GM18868 (cell line): ENCODE results near the gene FAM20C.

Experiments used
- ATAC-seq: cut with Tn5 transposase; IDR thresholded peaks from one replicate; pipeline ENCODE4 v1.9.1; 2021; ENCODE audit warnings: mild to moderate bottlenecking, moderate library complexity; ENCODE audit not compliant: unreplicated experiment

FAM20C gene

GRCh38 chr7:207418-208129 lies 15.2 kb downstream of the FAM20C start:
- no peak for ATAC-seq

GRCh38 chr7:208130-208673 lies 15.8 kb downstream of the FAM20C start:
- no peak for ATAC-seq

- no peak for ATAC-seq
Observed at GRCh38 chr7:208816-209215, 16.4 kb downstream of the FAM20C start.

GRCh38 chr7:209416-209815 lies 17.0 kb downstream of the FAM20C start:
- ATAC-seq: no peak

- ATAC-seq: no peak
Observed at GRCh38 chr7:209906-210305, 17.5 kb downstream of the FAM20C start.

- no peak for ATAC-seq
Observed at GRCh38 chr7:210401-210925, 18.1 kb downstream of the FAM20C start.

GRCh38 chr7:211033-211714 lies 18.8 kb downstream of the FAM20C start:
- no peak for ATAC-seq

GRCh38 chr7:211715-212058 lies 19.3 kb downstream of the FAM20C start:
- no peak for ATAC-seq

GRCh38 chr7:212754-213153 lies 20.4 kb downstream of the FAM20C start:
- ATAC-seq: no peak

GRCh38 chr7:213324-213993 lies 21.1 kb downstream of the FAM20C start:
- ATAC-seq: no peak

- ATAC-seq: no peak
Observed at GRCh38 chr7:214410-215212, 22.2 kb downstream of the FAM20C start.

- ATAC-seq: no peak
Observed at GRCh38 chr7:216360-217300, 24.3 kb downstream of the FAM20C start.

- ATAC-seq: no peak
Observed at GRCh38 chr7:217781-218180, 25.4 kb downstream of the FAM20C start.

GRCh38 chr7:218316-218715 lies 25.9 kb downstream of the FAM20C start:
- no peak for ATAC-seq

GRCh38 chr7:218896-219580 lies 26.7 kb downstream of the FAM20C start:
- no peak for ATAC-seq

- ATAC-seq: no peak
Observed at GRCh38 chr7:219581-220150, 27.3 kb downstream of the FAM20C start.

GRCh38 chr7:220151-220841 lies 27.9 kb downstream of the FAM20C start:
- ATAC-seq: no peak
